Cortex of kidney (tissue), 1 donor: ENCODE results near the gene SLC2A6.

ENCODE experiments used
- DNase-seq: peaks from one replicate; lab custom pipeline; 2025; lab: John Stamatoyannopoulos, UW

Gene SLC2A6

DNA sequence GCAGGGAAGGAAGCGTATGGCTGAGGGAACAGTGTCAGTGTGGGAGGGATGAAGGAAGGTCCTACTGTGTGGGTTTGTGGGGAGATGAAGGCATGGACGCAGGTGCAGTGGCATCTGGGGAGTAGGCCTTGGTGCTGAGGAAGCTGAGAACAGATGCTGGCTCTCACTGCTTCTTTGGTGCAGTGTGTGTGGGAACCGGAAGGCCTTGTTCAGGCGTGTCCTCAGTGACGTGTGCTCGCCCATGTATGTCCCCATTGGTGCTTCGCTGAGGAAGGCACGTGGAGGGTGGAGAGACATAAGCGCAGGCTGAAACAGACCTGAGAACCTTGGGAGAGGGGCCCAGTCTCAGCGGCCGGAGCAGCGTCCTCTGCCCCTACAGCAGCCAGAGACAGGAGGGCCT is 38.0 kb downstream of the SLC2A6 start:
- DNase-seq = no peak

DNA sequence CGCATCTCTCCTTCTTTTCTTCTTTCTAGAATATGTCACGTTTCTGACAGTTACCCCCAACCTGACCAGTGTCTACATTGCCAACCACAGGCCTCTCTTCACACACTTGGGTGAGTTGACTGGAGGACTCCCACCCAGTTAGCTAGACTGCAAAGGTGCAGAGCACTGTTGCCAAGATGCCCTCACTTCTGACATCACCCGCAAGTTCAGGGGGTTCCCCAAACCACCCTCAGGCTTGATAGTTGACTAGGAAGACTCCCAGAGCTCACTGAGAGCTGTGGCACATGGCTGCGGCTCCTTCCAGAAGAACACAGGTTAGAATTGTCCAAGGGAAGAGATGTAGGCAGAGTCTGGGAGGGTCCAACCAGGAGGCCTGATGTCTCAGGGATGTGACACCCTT is 39.6 kb downstream of the SLC2A6 start:
- DNase-seq = no peak

GRCh38 chr9:133437753-133438531 is 41.0 kb downstream of the SLC2A6 start:
- DNase-seq = no peak

- no peak for DNase-seq
These were observed 42.2 kb downstream of the SLC2A6 start for GRCh38 chr9:133436681-133437080.

GRCh38 chr9:133433351-133433843 is 45.5 kb downstream of the SLC2A6 start:
- no peak for DNase-seq

DNA sequence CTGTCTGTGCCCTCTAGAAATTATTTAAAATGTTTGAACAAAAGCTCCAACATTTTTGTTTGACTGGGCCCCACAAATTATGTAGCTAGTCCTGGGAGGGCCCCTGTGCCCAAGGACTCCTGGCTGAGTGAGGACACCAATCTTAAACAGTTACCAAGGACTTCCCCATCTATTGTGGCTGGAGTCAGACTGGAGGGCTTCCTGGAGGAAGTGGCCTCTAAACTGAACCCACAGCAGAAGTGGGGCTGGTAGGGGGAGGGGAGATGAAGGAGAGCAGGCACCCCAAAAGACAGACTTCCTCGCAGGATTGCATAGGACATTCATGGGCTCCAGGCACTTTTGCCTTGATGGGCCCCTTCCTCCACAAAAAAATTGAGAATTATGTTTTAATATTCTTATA is 48.7 kb downstream of the SLC2A6 start:
- DNase-seq = no peak

DNA sequence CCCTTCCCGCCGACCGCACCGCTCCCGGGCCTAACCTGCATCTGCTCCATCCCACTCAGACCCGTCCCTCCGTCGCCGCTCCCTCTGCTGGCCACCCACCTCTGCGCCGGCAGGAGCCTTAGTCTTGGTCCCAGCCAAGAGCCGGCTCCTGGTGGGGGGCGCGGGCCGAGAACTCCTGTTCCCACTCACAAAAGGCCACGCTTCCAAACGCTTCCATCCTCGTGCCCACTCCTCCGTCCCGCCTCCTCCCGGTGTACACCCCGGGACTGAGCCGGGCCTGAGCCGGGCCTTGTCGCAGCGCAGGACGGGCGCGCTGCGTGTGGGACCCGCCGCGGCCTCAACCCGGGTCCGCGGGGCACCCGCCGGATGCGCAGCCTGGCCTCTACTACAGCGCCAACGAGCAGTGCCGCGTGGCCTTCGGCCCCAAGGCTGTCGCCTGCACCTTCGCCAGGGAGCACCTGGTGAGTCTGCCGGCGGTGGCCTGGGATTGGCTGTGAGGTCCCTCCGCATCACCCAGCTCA is 49.2 kb downstream of the SLC2A6 start:
- no peak for DNase-seq

DNA sequence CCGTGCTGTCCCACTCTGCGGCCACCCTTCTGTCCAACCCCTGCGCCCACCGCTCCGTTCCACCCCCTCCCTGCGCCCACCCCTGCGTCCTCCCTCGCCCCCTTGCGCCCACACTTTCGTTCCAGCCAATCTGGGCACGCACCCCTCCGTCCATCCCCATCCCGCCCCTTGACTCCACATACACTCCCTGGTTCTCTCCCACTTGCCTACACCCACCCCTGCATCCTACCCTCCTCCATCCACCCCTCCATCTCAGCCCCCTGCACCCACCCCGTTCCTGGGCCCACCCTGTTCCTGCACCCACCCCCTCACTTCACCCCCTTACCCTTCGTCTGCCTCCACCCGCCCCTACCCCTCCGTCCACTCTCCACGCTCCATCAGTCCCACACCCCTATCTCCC is 49.7 kb downstream of the SLC2A6 start:
- no peak for DNase-seq

DNA sequence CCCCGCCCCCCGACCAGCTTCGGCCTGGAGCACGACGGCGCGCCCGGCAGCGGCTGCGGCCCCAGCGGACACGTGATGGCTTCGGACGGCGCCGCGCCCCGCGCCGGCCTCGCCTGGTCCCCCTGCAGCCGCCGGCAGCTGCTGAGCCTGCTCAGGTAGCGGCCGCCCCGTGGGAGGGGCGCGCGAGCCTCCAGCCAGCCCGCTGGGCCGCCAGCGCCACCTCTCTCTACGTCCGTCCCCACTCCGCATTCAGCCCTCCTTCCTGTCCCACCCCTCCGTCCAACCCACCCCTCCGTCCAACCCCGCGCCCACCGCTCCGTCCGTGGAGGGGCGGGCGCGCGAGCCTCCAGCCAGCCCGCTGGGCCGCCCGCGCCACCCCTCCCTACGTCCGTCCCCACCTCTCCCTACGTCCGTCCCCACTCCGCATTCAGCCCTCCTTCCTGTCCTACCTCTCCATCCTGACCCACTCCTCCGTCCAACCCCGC is 50.2 kb downstream of the SLC2A6 start:
- no peak for DNase-seq

DNA sequence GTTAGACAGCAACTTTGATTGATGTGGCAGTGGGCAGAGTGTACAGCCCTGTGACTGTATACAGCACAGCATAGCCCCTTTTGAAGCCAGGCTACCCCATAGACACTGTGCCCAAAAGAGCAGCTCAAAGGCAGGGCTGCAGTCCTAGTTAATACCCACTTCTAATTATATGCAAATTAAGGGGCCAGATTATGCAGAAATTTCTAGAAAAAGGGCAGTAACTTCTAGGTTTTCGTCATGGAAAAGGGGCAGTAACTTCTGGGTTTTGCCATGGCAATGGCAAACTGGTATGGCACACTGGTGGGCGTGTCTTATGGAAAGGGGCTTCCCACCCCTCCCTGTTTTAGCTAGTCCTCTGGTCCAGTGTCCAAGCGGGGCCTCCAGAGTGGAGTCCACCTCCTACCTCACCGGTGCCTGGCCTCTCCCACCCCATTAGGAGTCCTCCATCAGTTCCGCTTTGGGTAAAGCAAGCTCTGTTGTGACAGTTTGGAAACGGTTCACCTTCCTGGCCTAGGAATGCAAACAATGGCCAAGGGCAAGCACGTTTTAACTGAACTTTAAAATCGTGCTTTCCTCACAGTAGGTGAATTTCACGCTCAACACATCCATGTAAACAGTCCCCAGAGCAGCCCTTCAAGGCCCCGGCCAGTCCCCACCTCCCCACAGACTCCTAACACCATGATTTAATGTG is 51.1 kb downstream of the SLC2A6 start:
- no peak for DNase-seq

GRCh38 chr9:133426011-133426410 is 52.9 kb downstream of the SLC2A6 start:
- no peak for DNase-seq

- DNase-seq = no peak
These were observed 53.8 kb downstream of the SLC2A6 start for GRCh38 chr9:133425049-133425632.

GRCh38 chr9:133424187-133424586 is 54.7 kb downstream of the SLC2A6 start:
- DNase-seq = no peak

- DNase-seq = no peak
These were observed 55.7 kb downstream of the SLC2A6 start for GRCh38 chr9:133423216-133423615.

DNA sequence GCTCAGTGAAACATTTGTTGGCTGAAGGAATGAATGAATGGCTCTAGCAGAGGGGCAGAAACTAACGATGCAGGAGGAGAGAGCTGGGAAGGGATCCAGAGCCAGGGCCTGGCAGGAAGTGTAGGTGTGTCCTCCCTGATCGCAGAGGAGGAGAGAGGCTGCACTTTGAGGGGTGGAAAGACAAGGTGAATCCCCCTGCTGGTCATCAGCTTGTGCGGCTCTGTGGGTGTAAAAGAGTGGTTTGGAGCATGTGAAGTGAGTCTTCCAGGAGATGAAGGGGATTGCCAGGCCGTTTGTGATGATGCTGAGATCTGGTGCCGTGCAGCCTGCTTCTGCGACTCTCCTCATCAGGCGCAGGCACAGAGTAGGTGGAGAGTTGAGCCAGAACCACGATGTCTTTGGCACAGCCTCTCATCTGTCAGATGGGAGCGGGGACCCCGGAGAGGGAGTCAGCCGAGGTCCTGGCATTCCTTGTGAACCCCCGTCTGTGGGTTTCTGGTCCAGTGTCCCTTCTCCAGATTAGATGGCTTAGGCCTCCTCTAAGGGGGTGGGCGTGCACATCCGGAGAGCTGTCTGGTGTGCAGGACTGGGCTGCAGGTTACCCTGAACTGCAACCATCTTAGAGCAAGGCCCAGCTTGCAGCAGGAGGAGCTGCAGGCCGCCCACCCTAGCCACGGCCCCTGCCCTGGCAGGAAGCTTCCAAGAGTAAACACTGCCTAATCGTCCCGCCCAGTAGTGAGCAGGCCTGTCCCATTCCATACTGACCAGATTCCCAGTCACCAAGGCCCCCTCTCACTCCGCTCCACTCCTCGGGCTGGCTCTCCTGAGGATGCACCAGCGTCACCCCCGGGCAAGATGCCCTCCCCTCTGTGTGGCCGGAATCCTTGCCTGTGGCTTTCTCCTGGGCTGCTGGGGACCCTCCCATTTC is 57.0 kb downstream of the SLC2A6 start, which contains the start of gene ADAMTS13:
Gene ADAMTS13 (plus strand): TSS at position 753 of the 928 bp plus-strand sequence. CDS start 77 bp downstream, at position 830.
- no peak for DNase-seq
